ENCODE data around the gene DIRAS3. TPM values are rescaled to one million over a fixed set of nuclear protein-coding genes. Genes with fewer than 3 reads are reported as not detected.

The DIRAS3 gene
- total RNA-seq, 1 donor from 2014 or later = not detected

DNA sequence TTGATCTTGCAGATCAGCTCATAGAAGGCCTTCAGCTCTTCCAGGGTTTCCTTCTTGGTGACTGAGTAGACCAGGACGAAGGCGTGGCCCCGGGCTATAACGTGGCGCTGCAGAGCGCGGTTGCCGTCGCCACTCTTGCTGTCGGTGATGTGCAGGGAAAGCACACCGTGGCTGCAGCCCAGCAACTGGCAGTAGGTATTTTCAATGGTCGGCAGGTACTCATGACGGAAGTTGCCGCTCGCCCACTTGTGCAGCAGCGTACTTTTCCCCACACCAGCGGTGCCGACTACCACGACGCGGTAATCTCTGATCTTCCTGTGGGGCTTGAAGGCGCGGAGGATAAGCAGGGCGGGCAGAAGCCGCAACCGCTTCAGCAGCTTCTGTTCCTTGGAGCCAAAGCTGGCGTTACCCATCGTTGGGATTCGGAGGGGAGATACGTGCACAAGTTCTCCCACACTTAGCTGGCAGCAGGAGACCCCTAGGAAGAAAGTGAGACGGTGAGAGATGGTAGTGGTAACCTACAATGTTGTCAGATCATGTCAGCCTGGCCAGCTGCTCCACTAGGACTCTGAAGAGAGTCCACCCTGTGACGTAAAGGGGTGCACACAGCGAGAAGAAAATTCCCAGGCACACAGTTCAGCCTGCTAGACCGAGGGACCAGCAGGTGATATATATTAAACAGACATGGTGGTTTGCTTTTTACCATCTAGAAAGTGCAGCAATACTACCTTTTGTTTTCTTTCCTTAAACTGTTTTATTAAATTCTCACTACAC lies 3.4 kb downstream of the DIRAS3 start:
- H3K27me3 Mint-ChIP-seq = peaks cover 36% of the 10 kb centered on the region
- H3K36me3 Mint-ChIP-seq (ENCODE audit: low read depth) = no peaks in the 10 kb centered on the region
- no peak overlapping the region for H3K27ac Mint-ChIP-seq
- H3K4me3 Mint-ChIP-seq = no peak overlapping the region
- intact Hi-C loops (cut with micrococcal nuclease) = no loop called here
- H3K4me1 Mint-ChIP-seq = no peaks in the 10 kb centered on the region
- no peaks in the 10 kb centered on the region for H3K9me3 Mint-ChIP-seq
- no peak for DNase-seq

DNA sequence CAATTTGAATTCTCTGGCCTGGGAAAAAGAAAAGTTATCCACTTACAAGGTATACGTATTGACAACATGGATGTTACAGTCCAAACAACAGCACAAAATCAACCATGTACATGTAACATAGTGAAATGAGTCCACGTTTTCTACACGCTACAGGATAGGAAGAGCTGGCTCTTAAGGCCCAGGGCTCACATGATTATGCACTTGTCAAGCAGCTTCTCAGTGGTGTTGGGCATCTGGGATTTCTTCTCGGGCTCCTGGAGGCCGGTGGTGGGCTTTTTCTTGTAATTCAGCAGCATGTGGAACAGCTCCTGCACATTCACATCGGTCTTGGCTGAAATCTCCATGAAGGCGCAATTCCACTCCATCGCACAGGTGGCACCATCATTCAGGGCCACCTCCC lies 4.0 kb downstream of the DIRAS3 start:
- Mint-ChIP-seq H3K4me1 (no peaks in the 10 kb centered on the region), H3K4me3 (no peak overlapping the region), H3K36me3 (ENCODE audit: low read depth) (no peaks in the 10 kb centered on the region), H3K27ac (no peak overlapping the region), H3K9me3 (no peaks in the 10 kb centered on the region), H3K27me3 (peaks cover 32% of the 10 kb centered on the region)
- DNase-seq = no peak
- intact Hi-C loops (cut with micrococcal nuclease) = no loop called here

DNA sequence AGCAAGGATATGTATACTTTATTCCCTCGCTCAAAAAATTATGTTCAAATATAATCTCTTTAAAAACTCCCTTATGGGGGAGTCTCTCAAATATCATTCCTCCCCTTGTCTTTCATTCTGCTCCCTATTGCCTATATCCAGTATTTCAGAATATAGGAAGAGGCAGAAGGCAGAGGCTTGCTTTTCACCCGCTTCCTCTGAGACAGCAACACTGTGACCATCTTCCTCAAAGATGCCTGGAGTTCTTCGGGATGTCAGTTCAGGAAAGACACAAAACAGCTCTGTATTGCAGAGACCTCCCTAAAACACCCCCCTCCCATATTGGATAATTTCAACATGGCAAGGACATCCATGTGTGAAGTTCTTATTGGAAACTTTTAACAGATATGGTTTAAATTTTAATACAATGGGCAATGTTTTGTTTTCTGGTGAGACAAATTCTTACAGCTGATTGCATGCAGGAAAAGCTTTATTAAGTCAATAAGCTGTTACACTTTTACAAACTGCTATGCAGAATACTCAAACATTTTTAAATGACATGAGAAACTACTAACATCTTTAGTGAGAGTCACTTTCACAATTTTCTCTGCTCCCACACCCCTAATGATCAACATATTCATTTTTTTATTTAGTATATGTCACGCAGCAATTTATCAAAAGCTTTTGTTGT lies 4.8 kb downstream of the DIRAS3 start:
- H3K9me3 Mint-ChIP-seq = no peaks in the 10 kb centered on the region
- DNase-seq = no peak
- H3K27me3 Mint-ChIP-seq = peaks cover 28% of the 10 kb centered on the region
- no peak overlapping the region for H3K27ac Mint-ChIP-seq
- H3K4me1 Mint-ChIP-seq = no peaks in the 10 kb centered on the region
- no peaks in the 10 kb centered on the region for H3K36me3 Mint-ChIP-seq (ENCODE audit: low read depth)
- H3K4me3 Mint-ChIP-seq = no peak overlapping the region
- intact Hi-C loops (cut with micrococcal nuclease) = no loop called here

DNA sequence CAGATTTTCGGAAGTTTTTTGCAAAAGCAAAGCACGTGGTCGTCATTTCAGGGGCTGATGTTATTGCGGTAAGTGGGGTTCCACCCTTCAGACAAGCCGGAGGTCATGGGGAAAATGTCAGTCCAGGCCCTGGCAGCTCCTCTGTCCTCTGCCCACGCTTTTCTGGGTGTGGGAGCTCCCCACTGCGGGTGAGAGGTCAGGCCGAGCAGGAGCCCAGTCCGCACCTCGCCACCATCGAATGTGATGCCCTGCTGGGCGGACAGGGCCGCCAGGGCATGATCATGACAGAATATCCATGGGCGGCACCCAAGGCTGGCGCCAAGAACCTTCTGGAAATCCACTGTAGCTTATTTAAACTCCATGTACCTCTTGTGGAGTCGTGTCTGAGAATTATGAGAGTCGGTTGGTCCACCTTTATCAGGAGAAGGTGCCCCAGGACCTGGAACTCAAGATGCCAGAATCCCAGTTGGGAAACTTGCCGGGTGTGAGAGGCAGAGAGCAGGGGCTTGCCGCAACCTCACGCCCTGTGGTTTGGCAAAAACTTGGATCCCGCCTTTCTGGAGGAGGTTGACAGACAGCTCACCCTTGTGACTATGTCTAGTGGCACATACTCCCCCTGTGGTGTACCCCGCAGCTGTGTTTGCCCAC lies 6.9 kb downstream of the DIRAS3 start:
- H3K4me1 Mint-ChIP-seq = no peaks in the 10 kb centered on the region
- H3K27ac Mint-ChIP-seq = no peak overlapping the region
- DNase-seq = no peak
- no peaks in the 10 kb centered on the region for H3K9me3 Mint-ChIP-seq
- no peak overlapping the region for H3K4me3 Mint-ChIP-seq
- H3K27me3 Mint-ChIP-seq = peaks cover 16% of the 10 kb centered on the region
- intact Hi-C loops (cut with micrococcal nuclease) = no loop called here
- H3K36me3 Mint-ChIP-seq (ENCODE audit: low read depth) = no peaks in the 10 kb centered on the region

DNA sequence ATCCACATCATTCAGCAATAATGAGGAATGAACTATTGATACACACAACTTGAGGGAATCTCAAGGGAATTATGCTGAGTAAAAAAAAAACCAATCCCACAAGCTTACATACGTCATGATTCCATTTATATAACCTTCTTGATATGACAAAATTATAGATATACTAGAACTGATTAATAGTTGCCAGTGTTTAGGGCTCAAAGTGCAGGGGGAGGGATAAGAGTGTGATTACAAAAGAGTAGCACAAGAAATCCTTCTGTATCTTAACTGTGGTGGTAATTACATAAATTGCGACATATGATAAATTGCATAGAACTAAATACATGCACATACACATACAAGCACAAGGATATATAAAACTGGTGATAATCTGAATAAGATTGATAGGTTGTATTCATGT lies 13.5 kb downstream of the DIRAS3 start:
- H3K36me3 Mint-ChIP-seq (ENCODE audit: low read depth) = no peaks in the 10 kb centered on the region
- intact Hi-C loops (cut with micrococcal nuclease) = no loop called here
- no peaks in the 10 kb centered on the region for H3K27me3 Mint-ChIP-seq
- H3K27ac Mint-ChIP-seq = no peak overlapping the region
- DNase-seq = no peak
- no peaks in the 10 kb centered on the region for H3K9me3 Mint-ChIP-seq
- no peak overlapping the region for H3K4me3 Mint-ChIP-seq
- no peaks in the 10 kb centered on the region for H3K4me1 Mint-ChIP-seq

DNA sequence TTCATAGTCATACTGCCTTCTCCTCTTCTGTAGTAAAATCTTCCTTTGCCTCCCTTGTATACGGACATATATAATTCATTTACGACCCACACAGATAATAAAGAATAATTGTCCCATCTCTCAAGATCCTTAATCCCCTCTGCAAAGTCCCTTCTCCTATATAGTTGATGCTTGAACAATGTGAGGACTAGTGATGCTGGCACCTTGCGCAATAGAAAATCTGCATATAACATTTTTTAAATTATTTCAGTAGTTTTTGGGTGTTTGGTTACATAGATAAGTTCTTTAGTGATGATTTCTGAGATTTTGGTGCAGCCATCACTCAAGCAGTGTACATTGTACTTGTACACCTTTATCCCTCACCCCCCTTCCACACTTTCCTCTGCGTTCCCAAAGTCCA lies 21.0 kb downstream of the DIRAS3 start:
- Mint-ChIP-seq H3K4me1 (peaks cover 2% of the 10 kb centered on the region), H3K36me3 (ENCODE audit: low read depth) (no peaks in the 10 kb centered on the region), H3K27me3 (no peaks in the 10 kb centered on the region), H3K9me3 (no peaks in the 10 kb centered on the region), H3K27ac (no peak overlapping the region), H3K4me3 (no peak overlapping the region)
- intact Hi-C loops (cut with micrococcal nuclease) = no loop called here
- DNase-seq = no peak

DNA sequence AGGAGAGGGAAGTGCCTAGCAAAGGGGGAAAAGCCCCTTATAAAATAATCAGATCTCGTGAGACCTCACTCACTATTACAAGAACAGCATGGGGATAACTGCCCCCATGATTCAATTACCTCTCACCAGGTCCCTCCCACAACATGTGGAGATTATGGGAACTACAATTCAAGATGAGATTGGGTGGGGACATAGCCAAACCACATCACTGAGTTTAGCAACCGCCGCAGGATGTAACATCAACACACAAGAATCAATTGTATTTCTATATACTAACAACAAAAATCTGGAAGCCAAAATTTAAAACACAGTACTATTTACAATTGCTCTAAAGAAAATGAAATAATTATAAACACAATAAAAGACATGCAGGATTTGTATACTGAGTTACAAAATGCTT lies 21.9 kb downstream of the DIRAS3 start:
- H3K9me3 Mint-ChIP-seq = no peaks in the 10 kb centered on the region
- intact Hi-C loops (cut with micrococcal nuclease) = no loop called here
- DNase-seq = no peak
- no peak overlapping the region for H3K27ac Mint-ChIP-seq
- H3K4me1 Mint-ChIP-seq = peaks cover 2% of the 10 kb centered on the region
- H3K4me3 Mint-ChIP-seq = no peak overlapping the region
- H3K36me3 Mint-ChIP-seq (ENCODE audit: low read depth) = no peaks in the 10 kb centered on the region
- H3K27me3 Mint-ChIP-seq = no peaks in the 10 kb centered on the region

DNA sequence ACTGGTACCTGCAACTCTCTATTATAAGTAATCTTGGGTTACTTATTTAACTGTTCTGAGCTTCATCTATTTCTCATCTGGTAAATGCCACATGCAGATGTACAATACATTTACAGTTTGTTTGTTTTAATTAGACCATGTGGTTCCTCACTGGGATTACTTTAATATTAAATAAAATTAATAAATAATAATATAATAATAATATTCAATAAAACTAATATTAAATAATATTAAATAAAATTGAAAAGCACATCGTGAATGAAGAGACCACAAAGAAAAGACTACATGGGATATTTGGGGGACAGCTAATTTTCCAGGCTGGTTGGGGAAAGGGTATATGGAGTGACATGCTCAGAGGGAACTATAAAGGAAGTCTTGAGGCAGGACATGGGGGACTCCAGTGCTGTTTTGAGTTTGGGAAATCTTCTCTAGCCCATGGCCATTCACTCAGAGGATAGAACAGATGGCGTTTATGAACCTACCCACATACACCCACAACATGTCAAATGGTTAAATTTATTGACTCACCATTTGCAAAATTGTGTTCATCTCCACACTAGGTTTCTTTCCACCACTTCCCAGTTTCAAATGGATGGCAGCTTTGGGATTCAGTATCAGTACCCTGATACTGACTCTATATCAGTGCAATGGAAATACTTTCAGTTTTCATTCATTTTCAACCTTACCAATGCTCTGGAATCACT lies 25.6 kb downstream of the DIRAS3 start:
- Mint-ChIP-seq H3K27me3 (no peaks in the 10 kb centered on the region), H3K9me3 (no peaks in the 10 kb centered on the region), H3K27ac (no peak overlapping the region), H3K4me1 (no peaks in the 10 kb centered on the region), H3K4me3 (no peak overlapping the region), H3K36me3 (ENCODE audit: low read depth) (no peaks in the 10 kb centered on the region)
- intact Hi-C loops (cut with micrococcal nuclease) = no loop called here
- no peak for DNase-seq

DNA sequence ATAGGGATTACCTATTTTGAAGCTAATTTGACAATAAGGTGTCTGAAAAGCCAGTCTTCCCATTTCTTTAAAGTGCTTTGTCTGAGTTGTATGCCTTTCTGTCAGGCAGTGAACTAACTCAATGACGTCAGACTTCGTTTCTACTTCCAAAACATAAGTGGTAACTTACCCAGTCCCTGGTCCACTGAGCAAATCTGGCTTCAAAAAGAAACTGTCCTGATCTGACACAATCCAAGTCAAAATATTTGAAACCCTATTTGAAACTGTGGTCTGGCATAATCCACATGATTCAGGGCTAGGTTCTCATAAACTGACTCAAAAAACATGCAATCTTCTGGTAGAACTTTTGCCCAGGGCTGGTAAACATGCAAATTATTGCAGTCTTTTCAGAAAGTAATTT lies 34.0 kb downstream of the DIRAS3 start:
- intact Hi-C loops (cut with micrococcal nuclease) = no loop called here

DNA sequence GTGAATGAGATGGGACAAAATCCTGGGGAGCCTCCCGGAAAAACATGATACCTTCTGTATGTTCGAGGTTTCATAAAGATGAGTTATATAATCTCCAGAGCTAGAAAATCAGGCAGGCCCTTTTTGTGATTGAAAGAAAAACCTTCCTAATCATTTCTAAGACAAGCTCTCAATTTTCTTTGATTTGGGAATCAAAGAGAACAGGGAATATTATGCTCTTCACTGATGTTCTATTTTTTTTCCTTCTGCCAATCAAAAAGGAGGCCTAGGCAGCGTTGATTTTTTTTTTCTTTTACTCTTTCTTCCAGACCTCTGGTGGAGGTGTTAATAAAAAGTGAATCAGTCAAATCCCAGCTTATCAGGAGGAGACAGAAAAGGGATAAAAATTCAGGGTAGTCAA lies 34.5 kb downstream of the DIRAS3 start:
- Mint-ChIP-seq H3K27me3 (no peaks in the 10 kb centered on the region), H3K4me1 (no peaks in the 10 kb centered on the region), H3K36me3 (ENCODE audit: low read depth) (no peaks in the 10 kb centered on the region), H3K4me3 (no peak overlapping the region), H3K27ac (no peak overlapping the region), H3K9me3 (no peaks in the 10 kb centered on the region)
- DNase-seq = no peak
- intact Hi-C loops (cut with micrococcal nuclease) = no loop called here

More for the DNA sequence above, 34.0 kb downstream of the DIRAS3 start:
- DNase-seq = no peak
- no peaks in the 10 kb centered on the region for H3K36me3 Mint-ChIP-seq (ENCODE audit: low read depth)
- no peaks in the 10 kb centered on the region for H3K4me1 Mint-ChIP-seq
- H3K4me3 Mint-ChIP-seq = no peak overlapping the region
- no peak overlapping the region for H3K27ac Mint-ChIP-seq
- no peaks in the 10 kb centered on the region for H3K9me3 Mint-ChIP-seq
- no peaks in the 10 kb centered on the region for H3K27me3 Mint-ChIP-seq

DNA sequence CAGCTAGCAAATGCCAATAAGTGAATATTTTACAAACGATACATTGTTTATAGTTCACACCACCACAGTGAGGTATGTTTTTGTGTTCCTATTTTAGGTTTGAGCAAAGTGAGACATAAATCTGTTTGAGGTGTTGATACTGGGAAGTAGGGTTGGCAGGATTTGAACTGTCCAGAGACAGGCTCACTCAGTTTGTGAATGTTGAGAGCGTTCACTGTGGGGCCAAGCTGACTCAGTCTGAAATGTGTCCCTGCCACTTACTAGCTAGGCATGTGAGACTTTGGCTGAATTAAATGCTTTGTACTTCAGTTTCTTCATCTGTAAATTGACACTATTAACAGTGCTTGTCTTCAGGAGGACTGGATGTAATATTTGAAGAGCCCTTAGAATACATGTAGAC lies 35.1 kb downstream of the DIRAS3 start:
- no peaks in the 10 kb centered on the region for H3K27me3 Mint-ChIP-seq
- H3K36me3 Mint-ChIP-seq (ENCODE audit: low read depth) = no peaks in the 10 kb centered on the region
- no peak overlapping the region for H3K4me3 Mint-ChIP-seq
- intact Hi-C loops (cut with micrococcal nuclease) = no loop called here
- no peak overlapping the region for H3K27ac Mint-ChIP-seq
- no peaks in the 10 kb centered on the region for H3K9me3 Mint-ChIP-seq
- no peaks in the 10 kb centered on the region for H3K4me1 Mint-ChIP-seq
- no peak for DNase-seq

DNA sequence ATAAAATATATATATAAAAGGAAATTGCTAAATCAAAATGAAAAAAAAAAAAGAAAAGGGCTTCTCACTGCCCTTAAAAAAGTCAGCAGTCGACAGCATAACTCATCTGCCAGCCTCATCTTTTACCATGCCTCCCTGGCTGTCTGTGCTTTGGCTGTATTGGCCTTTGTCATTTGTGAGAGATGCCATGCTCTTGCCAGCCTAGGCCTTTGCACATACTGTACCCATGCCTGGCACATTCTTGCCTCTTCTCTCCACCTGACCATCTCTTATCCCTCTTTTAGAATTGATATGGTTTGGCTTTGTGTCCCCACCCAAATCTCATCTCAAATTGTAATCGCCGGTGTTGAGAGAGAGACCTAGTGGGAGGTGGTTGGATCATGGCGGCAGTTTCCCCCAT lies 37.1 kb downstream of the DIRAS3 start:
- intact Hi-C loops (cut with micrococcal nuclease) = no loop called here
- no peaks in the 10 kb centered on the region for H3K9me3 Mint-ChIP-seq
- no peak overlapping the region for H3K4me3 Mint-ChIP-seq
- H3K4me1 Mint-ChIP-seq = no peaks in the 10 kb centered on the region
- H3K27me3 Mint-ChIP-seq = no peaks in the 10 kb centered on the region
- no peaks in the 10 kb centered on the region for H3K36me3 Mint-ChIP-seq (ENCODE audit: low read depth)
- H3K27ac Mint-ChIP-seq = no peak overlapping the region
- DNase-seq = no peak

DNA sequence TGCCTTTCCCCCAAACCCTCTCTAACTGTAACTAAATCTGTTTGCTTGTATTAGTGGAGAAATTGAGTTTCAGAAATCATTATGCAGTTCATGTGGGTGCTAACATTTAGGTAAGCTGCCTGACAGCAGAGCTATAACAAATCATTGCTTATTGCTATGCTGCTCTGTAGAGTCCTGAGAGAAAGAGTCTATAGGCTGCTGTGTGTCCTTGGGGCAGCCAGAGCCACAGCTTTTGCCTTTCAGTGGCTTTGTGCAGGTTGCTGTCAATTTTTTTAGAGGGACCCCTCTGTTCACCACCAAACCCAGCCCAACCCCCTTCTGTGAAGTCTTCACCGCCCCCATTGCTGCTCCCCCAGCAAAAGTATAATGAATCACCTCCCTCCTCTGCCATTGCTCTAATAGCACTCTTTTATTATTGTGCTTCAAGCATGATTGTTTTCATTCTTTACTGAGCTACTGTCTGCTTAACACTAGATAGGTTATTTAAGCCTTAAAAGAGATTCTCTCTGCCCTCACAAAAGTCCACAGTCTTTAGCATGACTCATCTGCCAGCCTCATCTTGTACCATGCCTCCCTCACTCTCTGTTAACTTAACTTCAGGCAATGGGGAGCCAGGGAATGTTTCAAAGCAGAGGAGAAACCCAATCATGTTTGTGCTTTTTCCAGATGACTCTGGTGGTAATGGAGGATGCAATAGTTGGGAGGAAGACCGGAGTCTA lies 38.6 kb downstream of the DIRAS3 start:
- no peak for DNase-seq
- H3K27me3 Mint-ChIP-seq = no peaks in the 10 kb centered on the region
- no peaks in the 10 kb centered on the region for H3K9me3 Mint-ChIP-seq
- H3K27ac Mint-ChIP-seq = no peak overlapping the region
- no peaks in the 10 kb centered on the region for H3K36me3 Mint-ChIP-seq (ENCODE audit: low read depth)
- H3K4me3 Mint-ChIP-seq = no peak overlapping the region
- H3K4me1 Mint-ChIP-seq = no peaks in the 10 kb centered on the region
- intact Hi-C loops (cut with micrococcal nuclease) = no loop called here
